ENCODE results near the gene CRB3. TPM values are rescaled to one million over a fixed set of nuclear protein-coding genes. Genes with fewer than 3 reads are reported as not detected.
A peak's percentile ranks its signal among the peaks of the same experiment; 100 is the strongest.

Gene CRB3
- polyA plus RNA-seq, 4 donors, result 0.55 to 39.8 (median 24.0) TPM

- peak; percentile 67 to 82 (median 79) for DNase-seq (ENCODE audit: low read depth in 4 of 4, low spot score in 3 of 4)
Measured at GRCh38 chr19:6516018-6516658, 52.1 kb downstream of the CRB3 start.

Other genes starting within 250 kb of the CRB3 start
- gene MLLT1, start 184.3 kb upstream of the CRB3 start, polyA plus RNA-seq (ENCODE audit: insufficient read length in 4 of 4), result 100 to 1,000 TPM in 1 of 4 donors, 10 to 100 TPM in 3; 72.5 to 118 (median 76.5) TPM
- gene ACER1, start 130.7 kb upstream of the CRB3 start, polyA plus RNA-seq (ENCODE audit: insufficient read length in 4 of 4), result under 1 TPM in 3 of 4 donors, not detected in 1; 0.10 to 0.20 (median 0.11) TPM
- gene CLPP, start 102.7 kb upstream of the CRB3 start, polyA plus RNA-seq (ENCODE audit: insufficient read length in 4 of 4), result 10 to 100 TPM; 47.0 to 65.3 (median 57.5) TPM
- gene ALKBH7, start 91.5 kb upstream of the CRB3 start, polyA plus RNA-seq (ENCODE audit: insufficient read length in 4 of 4), result 10 to 100 TPM; 40.0 to 91.4 (median 43.3) TPM
- gene PSPN, start 88.3 kb upstream of the CRB3 start, polyA plus RNA-seq (ENCODE audit: insufficient read length in 4 of 4), result 1 to 10 TPM; 1.5 to 3.3 (median 2.3) TPM
- 10 to 100 TPM; 67.6 to 99.8 (median 85.7) TPM for gene GTF2F1, start 71.1 kb upstream of the CRB3 start, polyA plus RNA-seq (ENCODE audit: insufficient read length in 4 of 4)
- gene KHSRP, start 39.5 kb upstream of the CRB3 start, polyA plus RNA-seq (ENCODE audit: insufficient read length in 4 of 4), result 100 to 1,000 TPM; 259 to 351 (median 275) TPM
- under 1 TPM; 0.21 to 0.88 (median 0.58) TPM for gene SLC25A41, start 30.5 kb upstream of the CRB3 start, polyA plus RNA-seq (ENCODE audit: insufficient read length in 4 of 4)
- 10 to 100 TPM; 55.2 to 85.1 (median 68.6) TPM for gene SLC25A23, start 4.5 kb upstream of the CRB3 start, polyA plus RNA-seq (ENCODE audit: insufficient read length in 4 of 4)
- 10 to 100 TPM in 3 of 4 donors, 1 to 10 TPM in 1; 1.5 to 40.6 (median 36.1) TPM for gene DENND1C, start 17.5 kb downstream of the CRB3 start, polyA plus RNA-seq (ENCODE audit: insufficient read length in 4 of 4)
- 10 to 100 TPM in 3 of 4 donors, 1 to 10 TPM in 1; 5.8 to 47.2 (median 31.2) TPM for gene TUBB4A, start 38.0 kb downstream of the CRB3 start, polyA plus RNA-seq (ENCODE audit: insufficient read length in 4 of 4)
- 1 to 10 TPM in 1 of 4 donors, under 1 TPM in 3; 0.20 to 2.4 (median 0.39) TPM for gene TNFSF9, start 66.8 kb downstream of the CRB3 start, polyA plus RNA-seq (ENCODE audit: insufficient read length in 4 of 4)
- gene CD70, start 126.9 kb downstream of the CRB3 start, polyA plus RNA-seq (ENCODE audit: insufficient read length in 4 of 4), result not detected
- under 1 TPM in 3 of 4 donors, not detected in 1; 0.08 to 0.13 (median 0.08) TPM for gene TNFSF14, start 205.9 kb downstream of the CRB3 start, polyA plus RNA-seq (ENCODE audit: insufficient read length in 4 of 4)